IPS-15b (cell line): ENCODE results near the gene LRRC15.

Experiments used
- H3K27me3 ChIP-seq: one replicate; pipeline ENCODE4 v1.6.1; 2013; ENCODE audit warnings: low read length; ENCODE audit not compliant: control insufficient read depth, insufficient read depth
- H3K36me3 ChIP-seq: one replicate; pipeline ENCODE4 v1.6.1; 2013; ENCODE audit warnings: low read length; ENCODE audit not compliant: control insufficient read depth, insufficient read depth
- H3K4me1 ChIP-seq: one replicate; pipeline ENCODE4 v1.6.1; 2013; ENCODE audit warnings: mild to moderate bottlenecking, low read length; ENCODE audit not compliant: control insufficient read depth, insufficient read depth
- H3K4me3 ChIP-seq: one replicate; pipeline ENCODE4 v1.5.1; 2013; ENCODE audit warnings: low read depth, low read length
- H3K9ac ChIP-seq: one replicate; pipeline ENCODE4 v1.6.1; 2013; ENCODE audit warnings: low read depth, mild to moderate bottlenecking, low read length
- H3K9me3 ChIP-seq: one replicate; pipeline ENCODE4 v1.6.1; 2013; ENCODE audit warnings: mild to moderate bottlenecking, low read length; ENCODE audit not compliant: control insufficient read depth, insufficient read depth

LRRC15 gene

DNA sequence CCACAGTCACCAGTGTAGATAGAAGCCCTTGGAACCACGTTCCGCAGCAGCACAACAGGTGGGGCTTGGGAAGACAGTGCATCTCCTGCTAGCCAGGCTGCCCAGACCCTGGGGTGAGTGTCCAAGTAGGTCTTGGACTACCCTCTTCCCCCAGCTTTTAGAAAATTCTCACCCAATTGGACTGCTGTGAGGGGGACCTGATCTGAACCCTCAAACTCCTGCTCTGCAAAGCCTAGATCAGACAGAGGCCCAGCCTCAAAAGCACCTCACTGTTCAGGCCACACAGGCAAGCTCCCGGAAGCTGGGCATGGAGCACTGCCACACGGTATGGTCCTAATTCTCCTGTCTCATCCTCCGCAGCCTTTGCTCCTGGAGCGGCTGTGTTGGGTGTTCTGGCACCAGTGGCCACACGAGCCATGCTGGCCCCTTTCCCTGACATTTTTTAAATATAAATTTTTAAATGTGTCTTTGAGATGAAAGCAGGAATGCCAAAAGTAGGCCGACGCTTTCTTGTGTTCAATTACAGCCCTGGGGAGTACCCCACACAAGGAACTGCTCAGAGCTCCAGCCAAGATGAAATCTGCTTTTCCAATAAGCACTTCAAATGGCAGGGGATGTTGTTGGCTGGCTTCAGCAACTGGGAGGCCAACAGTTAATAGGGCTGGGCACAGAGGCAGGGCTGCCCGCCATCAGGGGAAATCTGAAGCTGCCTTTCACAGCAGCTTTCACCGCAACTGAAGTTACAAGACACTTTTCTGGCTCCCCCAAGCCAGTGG is 59.3 kb downstream of the LRRC15 start:
- H3K4me1 ChIP-seq = peaks cover 19% of the 10 kb centered on the region
- peaks cover 24% of the 10 kb centered on the region for H3K27me3 ChIP-seq
- no peaks in the 10 kb centered on the region for H3K36me3 ChIP-seq
- H3K9me3 ChIP-seq = no peaks in the 10 kb centered on the region
- H3K4me3 ChIP-seq = no peak overlapping the region
- H3K9ac ChIP-seq = no peak overlapping the region

DNA sequence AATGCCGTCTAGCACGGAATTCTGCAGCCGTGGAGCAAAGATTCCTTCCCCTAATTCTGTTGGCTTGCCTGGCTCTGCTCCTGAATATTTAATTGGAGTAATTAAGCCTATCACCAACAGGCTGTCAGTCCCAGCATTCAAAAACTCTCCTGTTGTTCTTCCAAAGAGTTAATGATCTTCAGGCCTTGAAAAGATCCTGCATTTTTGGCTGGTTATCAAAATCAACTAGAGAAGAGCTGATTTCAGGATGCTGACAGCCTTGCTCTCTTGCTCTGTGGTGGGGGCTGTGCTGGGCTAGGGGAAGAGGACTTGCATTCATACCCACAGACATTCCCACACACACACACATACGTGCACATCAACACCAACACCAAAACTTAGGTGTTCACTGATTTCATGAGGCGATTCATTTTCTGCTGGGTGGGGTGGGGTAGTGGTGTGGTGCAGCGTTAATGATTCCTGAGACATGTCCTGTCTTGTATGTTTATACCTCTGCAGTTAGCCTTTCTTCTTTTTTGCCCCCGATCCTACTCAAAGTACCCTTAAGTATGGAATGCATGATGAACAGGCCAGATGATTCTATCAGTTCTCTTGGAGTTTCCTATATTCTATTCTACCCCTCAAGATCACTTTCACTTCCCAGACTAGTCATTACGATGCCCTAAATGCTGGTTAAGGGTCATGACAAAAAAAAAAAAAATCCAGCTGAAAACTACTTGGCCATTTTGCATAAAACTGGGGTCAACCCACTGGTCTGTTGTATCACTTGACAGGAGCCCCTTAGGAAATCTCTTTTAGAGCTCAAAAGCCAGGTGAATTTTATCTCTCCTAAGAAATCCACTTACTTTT is 60.7 kb downstream of the LRRC15 start:
- Histone ChIP-seq H3K36me3 (no peaks in the 10 kb centered on the region), H3K27me3 (peaks cover 15% of the 10 kb centered on the region), H3K9me3 (no peaks in the 10 kb centered on the region), H3K4me1 (peaks cover 16% of the 10 kb centered on the region), H3K4me3 (no peak overlapping the region), H3K9ac (no peak overlapping the region)

DNA sequence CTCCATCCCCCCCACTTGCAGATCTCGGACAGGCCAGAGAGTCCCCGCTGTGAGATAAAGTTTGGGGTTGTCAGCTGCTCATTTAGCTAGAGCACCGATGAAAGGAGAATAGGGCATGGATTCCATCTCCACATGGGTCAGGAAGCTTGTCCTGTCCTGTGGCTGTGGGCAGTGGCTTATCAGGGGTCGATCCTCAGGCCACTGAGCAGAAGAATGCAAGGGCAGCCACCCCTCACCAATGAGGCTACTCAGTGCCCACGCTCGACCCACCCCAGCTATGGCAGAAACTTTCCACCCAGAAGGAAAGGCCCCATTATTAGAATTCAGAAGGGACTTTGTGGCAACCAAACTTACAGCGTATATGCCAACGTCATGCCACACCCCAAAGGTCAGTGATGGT is 61.7 kb downstream of the LRRC15 start:
- Histone ChIP-seq H3K9me3 (no peaks in the 10 kb centered on the region), H3K36me3 (no peaks in the 10 kb centered on the region), H3K27me3 (peaks cover 17% of the 10 kb centered on the region), H3K4me1 (peaks cover 16% of the 10 kb centered on the region), H3K4me3 (no peak overlapping the region), H3K9ac (no peak overlapping the region)

DNA sequence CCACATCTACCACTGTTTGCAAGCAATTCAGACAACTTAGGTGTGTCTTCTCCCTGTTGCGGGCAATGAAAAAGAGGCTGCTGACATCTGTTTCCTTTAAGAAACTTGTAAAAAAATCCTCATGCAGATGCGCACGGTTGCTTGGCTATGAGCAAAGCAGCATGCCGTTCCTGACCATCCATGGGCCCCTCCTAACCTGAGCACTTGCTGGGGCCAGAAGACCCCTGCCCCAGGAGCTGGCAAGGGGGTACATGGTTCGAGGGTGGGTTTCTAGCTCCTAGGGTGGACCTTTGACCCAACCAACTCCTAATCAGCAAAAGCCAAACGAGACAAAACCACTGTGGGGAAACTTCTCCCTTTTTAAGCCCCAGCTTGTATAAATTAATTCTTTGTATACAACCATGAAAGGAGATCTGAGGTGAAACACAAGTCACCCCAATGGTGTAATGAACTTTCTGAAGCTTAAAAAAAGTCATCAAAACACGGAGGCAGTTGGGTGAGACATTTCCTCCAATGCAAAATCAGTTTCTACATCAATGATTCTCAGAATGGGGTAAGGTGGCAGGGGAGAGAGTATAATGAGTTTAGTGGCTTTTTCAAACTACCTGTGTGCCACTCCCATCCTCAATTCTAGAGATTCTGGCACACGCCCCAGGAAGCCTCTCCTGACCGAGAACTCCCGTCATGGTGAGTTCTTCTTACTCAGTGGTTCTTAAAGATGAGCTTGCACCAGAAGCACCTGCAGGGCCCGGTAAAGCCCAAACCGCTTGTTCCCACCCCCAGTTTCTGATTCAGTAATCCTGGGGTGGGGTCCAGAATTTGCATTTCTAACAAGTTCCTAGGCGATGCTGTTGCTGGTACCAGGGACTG is 62.5 kb downstream of the LRRC15 start:
- peaks cover 13% of the 10 kb centered on the region for H3K27me3 ChIP-seq
- H3K36me3 ChIP-seq = no peaks in the 10 kb centered on the region
- H3K9me3 ChIP-seq = no peaks in the 10 kb centered on the region
- peaks cover 11% of the 10 kb centered on the region for H3K4me1 ChIP-seq
- no peak overlapping the region for H3K4me3 ChIP-seq
- H3K9ac ChIP-seq = no peak overlapping the region

DNA sequence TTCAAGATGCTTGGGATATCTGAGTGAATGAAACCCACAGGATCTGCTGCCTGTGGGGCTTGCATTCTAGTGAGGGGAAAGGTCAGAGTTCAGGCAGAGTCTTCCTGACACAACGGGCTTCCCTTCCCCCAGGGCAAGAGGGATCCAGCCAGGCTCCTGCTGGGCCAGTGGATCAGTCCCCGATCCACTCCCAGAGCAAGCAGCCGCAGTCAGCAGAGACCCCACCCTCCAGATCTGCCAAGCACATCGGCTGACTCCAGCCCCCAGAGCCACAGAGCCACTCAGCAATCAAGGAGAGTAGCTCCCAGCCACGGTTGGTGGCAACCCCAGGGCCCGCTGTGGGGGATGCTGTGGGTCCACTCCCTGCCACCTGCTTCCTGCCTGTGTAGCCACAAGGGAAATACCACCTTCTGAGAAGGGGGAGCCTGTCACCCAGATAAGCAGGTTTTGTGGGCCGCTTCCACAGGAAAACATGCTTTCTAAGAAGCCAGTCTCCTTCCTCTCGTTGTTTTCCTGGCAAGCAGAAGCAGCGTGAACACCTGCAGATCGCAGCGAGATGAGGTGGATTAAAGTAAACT is 63.3 kb downstream of the LRRC15 start:
- H3K4me1 ChIP-seq = peaks cover 11% of the 10 kb centered on the region
- H3K36me3 ChIP-seq = no peaks in the 10 kb centered on the region
- H3K27me3 ChIP-seq = peaks cover 7% of the 10 kb centered on the region
- H3K9me3 ChIP-seq = no peaks in the 10 kb centered on the region
- no peak overlapping the region for H3K4me3 ChIP-seq
- H3K9ac ChIP-seq = peak overlapping the region; percentile 1

DNA sequence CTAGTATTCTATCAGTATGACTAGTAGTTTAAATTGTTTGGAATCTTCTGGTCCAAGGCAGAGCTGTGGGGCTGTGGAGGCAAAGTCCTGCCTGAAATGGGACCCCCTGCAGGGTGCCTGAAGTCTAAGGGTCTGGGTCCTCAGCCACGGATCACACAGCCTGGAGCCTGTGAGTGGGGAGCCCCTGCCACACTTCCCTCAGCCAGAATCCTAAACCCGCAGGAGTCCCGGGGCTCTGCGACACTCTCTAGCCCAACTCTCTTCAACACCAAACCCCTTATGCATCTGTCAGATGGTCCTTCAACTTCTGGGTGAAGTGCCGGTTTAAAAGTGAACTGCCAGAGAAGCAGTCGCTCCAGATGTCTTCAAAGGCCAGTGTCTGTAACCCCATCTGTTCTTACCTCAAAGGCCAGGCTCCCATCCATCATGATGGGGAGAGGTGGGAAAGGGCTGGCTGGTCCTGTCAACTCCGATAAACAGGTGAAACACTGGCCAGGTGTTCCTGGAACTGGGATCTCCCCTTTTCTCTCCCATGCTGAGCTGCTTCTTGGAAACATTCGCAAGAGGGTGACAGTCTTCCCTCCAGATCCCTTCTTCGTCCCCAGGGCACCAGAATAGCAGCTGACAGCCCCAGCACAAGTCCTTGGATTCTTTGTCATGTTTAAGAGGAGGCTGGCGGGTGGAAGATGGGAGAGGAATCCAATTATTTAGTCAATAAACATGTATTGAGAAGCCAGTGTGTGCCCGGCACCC is 64.0 kb downstream of the LRRC15 start:
- H3K4me3 ChIP-seq = no peak overlapping the region
- no peaks in the 10 kb centered on the region for H3K9me3 ChIP-seq
- peaks cover 11% of the 10 kb centered on the region for H3K4me1 ChIP-seq
- no peaks in the 10 kb centered on the region for H3K36me3 ChIP-seq
- H3K27me3 ChIP-seq = peaks cover 5% of the 10 kb centered on the region
- H3K9ac ChIP-seq = peak overlapping the region; percentile 1
